Ovary (tissue), 3 donors: ENCODE results near the gene WWOX.

ENCODE experiments used
- EP300 ChIP-seq: sonication (generic); formaldehyde crosslinking; IDR thresholded peaks from one replicate; pipeline ENCODE4 v1.6.1; 2017; ENCODE audit warnings: antibody characterized with exemption
- TF ChIP-seq, protein P1 (sequence below), 3 donors: fragments of 450-650 bp in 2 of 3; fragments of 200-600 bp in 1 of 3; IDR thresholded peaks; one replicate each; pipeline versions ENCODE4 v1.5.1 to v1.8.0; 2016 to 2022; ENCODE audit warnings: antibody characterized with exemption in 3 of 3, mild to moderate bottlenecking in 1 of 3
- donor health status: DM: no; HTN: no; CAD: no.

DNA sequence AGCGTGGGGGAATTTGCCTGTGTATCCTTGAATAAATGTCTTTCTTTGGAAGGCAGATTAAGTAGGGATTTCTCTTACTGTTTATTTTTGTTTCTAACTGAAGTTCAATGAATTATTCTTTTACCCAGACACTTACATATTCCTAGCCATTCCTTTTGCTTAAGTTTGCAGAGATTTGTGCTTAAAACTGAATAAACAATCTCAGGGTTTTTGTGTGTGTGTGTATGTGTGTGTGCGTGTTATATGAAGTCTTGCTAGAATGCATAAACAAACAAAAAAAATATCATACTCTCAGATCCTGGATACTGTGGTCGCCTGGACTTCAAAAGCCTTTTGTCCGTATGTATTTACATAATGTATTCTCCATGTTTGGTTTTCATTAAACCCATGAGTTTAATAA lies 828.3 kb downstream of the WWOX start:
- TF ChIP-seq, protein P1, sequence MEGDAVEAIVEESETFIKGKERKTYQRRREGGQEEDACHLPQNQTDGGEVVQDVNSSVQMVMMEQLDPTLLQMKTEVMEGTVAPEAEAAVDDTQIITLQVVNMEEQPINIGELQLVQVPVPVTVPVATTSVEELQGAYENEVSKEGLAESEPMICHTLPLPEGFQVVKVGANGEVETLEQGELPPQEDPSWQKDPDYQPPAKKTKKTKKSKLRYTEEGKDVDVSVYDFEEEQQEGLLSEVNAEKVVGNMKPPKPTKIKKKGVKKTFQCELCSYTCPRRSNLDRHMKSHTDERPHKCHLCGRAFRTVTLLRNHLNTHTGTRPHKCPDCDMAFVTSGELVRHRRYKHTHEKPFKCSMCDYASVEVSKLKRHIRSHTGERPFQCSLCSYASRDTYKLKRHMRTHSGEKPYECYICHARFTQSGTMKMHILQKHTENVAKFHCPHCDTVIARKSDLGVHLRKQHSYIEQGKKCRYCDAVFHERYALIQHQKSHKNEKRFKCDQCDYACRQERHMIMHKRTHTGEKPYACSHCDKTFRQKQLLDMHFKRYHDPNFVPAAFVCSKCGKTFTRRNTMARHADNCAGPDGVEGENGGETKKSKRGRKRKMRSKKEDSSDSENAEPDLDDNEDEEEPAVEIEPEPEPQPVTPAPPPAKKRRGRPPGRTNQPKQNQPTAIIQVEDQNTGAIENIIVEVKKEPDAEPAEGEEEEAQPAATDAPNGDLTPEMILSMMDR (IDR thresholded peaks at IDR 0.05), result no peak
- no peak for TF ChIP-seq EP300
